Stimulated activated CD4-positive, alpha-beta T cell treated with anti-CD3 and anti-CD28 coated beads, Interleukin-2, amount 100 ng/mL, for 24 hours (primary cell): ENCODE measurements around the gene FNIP2.
A peak's percentile ranks its signal among the peaks of the same experiment; 100 is the strongest.
"Not testable (repeated sequence)": the region's sequence is repeated elsewhere in the genome, so short reads cannot be mapped to it uniquely, and the experiment has no call there.

Source experiments
- DNase-seq, 2 donors: peaks; one replicate each; pipeline ENCODE4 v3.0.0-alpha.2; 2020

The FNIP2 gene

DNA sequence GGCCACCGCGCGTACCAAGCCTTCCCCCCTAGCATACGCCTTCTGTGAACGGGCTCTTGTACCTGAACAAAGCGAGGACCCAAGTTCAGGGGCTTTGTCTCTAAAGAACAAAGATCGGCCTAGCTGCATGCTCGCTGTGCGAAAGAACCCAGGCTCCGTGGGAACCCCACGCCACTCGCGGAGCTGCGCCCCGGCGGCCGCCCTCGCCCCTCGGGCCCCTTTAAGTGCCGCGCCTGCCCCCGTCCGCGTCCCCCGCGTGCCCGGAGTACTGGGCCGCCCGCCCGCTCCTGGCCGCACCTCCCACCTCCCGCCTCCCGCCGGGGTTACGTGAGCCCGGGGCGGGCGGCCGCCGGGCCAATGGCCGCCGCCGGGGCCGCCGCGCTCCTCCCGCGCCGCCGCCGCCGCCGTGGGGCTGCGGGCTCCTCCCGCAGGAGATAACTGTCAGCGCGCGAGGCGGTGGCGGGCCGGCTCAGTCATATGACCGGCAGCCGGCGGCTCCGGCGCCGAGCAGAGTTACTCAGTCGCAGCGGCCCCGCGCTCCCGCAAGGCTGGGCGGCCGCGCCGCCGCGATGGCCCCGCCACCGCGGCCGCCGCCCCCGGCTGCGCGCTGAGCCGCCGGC lies at the start of gene FNIP2:
FNIP2 (plus strand) TSS at position 472 of the 620 bp plus-strand sequence. CDS start 187 bp downstream, outside the sequence.
- DNase-seq = peak; percentile 67 to 73

DNA sequence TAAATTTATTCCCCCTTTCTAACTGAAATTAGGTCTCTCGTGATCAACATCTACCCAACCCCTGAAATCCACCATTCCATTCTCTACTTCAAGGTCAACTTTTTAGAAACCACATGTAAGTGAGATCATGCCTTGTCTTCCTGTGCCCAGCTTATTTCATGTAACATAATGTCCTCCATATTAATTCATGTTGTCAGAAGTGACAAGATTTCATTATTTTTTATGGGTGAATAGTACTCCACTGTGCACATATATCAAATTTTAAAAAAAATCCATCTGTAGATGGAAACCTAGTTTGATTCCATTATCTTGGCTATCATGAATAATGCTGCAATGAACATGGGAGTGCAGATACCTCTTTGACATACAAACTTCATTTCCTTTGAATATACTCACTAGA lies 47.1 kb upstream of the FNIP2 start:
- no peak for DNase-seq

DNA sequence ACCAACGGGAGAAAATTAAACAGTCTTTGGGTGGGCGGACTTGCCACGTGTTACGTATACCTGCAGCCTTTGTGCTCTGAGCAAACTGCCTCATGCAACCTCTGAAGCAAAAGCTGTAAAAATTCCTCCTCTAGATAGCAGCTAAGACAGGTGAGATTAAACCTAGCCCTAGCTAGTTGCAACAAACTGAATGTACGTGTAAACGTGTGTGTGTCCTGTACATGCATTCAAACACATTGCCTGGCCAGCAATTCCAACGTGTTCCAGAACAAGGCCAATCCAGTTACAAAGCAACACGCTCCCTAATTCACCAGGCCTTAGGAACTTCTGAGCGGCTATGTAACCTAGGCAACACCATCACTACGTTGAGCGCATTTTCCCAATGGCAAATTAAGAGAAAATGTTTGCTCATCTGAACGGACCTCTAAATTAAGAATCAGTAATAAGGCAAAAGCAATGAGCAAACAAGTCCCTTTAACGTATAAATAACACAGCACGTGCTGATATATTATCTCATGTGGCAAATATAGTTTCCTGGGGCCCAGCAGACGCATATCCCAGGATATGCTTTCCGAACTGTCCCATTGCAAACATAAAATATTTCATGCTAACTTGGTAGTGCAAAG lies 46.4 kb upstream of the FNIP2 start:
- peak; percentile 6 to 21 for DNase-seq

DNA sequence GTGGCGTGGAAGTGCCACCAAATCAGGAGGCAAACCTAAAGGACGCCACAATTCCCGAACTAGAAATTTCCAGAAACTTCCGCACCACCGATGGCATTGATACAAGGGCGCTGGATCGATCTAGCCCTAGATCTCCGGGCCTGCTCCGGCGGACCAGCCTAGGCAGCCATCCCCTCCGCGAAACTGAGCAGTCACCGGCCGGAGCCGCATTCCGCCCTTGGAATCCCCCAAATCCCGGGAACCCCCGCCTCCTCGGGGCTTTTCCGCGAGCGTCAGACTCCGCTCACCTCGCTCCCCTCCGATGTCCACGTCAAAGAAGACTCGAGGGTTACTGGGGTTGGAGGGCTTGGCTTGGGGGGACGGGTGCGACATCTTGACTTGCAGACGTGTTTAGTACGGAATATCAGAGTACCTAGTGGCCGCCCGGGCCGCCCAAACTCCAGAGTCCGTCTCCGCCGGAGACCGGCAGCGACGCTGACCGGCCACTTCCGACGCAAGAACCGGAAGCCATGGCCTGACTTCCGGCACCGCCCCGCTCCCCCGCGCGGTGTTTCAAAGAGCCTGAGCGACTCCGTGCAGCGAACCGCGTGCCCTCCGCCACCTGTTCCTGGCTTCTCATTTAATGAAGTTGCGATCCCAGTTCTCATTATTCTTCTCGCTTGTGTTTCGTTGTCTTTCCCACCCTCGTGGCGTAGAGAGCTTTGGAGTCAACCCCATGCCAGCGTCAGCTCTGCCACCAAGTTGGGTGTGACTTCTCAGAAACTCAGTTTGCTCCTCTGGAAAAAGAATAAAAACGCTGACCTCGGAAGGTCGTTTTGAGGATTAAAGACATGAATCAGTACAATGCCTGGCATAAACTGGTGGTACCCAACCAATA lies 45.7 kb upstream of the FNIP2 start, which contains the start of gene PPID:
PPID (minus strand) TSS at position 480 of the 877 bp plus-strand sequence; CDS start at position 372, 108 bp downstream.
- DNase-seq = peak; percentile 87

DNA sequence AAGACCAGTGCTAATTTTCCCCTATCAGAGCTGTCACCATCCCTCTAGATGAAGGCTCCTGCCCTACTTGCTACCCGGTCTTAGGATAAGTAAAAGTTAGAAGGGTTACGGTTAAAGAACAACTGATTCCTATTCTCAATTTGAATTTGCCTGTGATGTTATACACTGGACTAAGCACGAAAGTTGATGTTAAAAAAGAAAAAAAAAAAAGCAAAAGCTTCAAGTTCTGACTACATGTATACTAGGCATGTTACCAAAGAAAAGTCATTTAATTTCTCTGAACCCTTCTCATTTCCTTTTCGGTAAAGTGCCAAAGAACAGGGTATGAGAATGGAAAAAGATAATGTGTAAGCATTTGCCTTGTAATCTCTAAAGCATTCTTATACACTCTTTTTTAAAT lies 44.2 kb upstream of the FNIP2 start:
- DNase-seq = no peak

DNA sequence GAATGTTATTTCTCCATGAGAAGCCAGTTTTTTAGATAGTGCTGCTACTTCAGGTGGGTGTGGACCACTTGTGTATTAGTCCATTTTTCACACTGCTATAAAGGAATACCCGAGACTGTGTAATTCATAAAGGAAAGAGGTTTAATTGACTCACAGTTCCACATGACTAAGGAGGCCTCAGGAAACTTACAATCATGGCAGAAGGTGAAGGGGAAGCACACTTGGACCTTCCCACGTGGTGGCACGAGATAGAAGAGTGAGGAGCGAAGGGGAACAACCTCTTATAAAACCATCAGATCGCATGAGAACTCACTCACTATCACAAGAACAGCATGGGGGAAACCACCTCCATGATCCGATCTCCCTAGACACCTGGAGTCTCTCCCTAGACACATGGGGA lies 42.2 kb upstream of the FNIP2 start:
- no peak for DNase-seq

DNA sequence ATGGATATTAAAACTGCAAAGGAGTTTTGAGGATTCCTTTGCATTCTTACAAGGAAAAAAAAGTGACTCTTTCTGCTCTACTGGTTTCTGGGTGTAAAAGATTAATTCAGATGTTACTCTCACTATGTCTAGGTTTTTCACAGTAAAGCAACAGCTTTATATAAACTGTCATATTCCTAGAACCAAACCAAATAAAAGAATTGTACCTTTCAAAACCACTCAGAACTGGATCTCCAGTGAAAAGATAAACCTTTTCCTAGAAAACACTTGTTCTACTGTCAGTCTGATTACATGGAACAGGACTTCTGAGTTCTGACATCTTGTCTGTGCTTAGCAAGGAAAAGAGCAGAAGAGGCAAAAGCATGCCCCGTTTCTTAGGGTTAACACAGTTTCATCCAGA lies 40.6 kb upstream of the FNIP2 start:
- DNase-seq = no peak

DNA sequence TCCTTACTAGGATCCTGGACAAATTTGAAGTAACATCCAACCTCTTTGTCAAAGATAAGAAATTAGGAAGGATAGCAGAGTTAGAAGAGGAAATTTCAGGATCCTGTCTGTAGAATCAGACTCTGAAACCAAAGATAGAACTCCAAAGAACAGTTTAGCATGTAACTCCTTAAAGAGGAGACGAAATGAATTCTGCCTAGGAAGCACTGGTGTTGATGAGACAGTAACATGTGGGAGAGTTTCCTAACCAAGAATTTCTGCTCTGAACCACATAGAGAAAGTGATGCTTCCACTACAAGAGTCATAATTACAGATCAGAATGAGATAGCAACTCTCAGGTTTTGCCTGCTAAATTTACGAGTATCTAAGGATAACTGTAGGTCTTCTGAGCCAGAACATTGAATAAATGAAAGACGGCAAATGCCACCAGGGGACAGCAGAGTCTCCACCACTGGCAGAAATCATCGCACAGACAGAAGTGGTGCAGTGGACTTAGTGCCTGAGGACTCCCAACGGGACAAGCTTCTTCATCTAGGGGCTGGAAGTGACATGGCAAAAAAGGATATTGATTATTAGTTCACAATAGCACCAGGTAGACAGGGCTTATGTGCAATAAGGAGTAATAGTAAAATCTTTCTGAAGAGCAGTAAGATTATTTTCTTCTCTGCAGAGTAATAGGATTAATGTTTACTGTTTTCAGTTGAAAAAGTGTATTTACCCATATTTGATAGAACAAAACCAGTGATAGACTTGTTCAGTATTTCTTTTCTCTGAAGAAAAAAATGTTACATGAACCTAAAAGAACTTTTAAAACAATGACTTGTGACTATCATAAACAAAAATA lies 38.9 kb upstream of the FNIP2 start:
- peak; percentile 43 to 48 for DNase-seq

DNA sequence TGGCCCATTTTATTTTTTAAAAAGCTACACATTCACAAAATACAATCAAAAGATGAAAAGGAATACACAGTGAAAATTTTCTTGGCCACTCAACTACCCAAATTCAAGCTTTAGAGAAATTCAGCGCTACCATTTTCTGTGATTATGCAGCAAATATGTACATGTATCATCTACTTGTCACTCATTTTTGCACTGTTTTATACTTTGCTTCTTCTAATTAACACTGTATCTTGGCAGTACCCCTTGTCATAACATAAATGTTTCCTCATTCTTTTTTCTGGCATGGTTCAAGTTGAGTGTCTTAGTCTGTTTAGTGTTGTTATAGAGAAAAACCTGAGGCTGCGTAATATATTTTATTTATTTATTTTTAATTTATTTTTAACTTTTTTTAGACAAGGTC lies 30.0 kb upstream of the FNIP2 start:
- no peak for DNase-seq

DNA sequence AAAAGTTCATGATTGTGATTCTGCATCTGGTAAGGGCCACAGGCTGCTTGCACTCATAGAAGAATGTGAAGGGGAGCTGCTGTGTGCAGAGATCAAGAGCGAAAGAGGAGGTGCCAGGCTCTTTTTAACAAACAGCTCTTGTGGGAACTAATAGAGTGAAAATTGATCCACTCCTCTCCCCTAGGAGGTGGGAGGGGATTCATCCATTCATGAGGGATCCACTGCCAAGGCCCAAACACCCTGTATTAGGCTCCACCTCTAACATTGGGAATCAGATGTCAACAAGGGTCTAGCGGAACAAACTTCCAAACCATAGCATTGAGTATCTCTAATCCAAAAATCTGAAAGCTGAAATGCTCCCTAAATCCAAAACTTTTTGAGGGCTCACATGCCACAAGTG lies 29.2 kb upstream of the FNIP2 start:
- DNase-seq = no peak

DNA sequence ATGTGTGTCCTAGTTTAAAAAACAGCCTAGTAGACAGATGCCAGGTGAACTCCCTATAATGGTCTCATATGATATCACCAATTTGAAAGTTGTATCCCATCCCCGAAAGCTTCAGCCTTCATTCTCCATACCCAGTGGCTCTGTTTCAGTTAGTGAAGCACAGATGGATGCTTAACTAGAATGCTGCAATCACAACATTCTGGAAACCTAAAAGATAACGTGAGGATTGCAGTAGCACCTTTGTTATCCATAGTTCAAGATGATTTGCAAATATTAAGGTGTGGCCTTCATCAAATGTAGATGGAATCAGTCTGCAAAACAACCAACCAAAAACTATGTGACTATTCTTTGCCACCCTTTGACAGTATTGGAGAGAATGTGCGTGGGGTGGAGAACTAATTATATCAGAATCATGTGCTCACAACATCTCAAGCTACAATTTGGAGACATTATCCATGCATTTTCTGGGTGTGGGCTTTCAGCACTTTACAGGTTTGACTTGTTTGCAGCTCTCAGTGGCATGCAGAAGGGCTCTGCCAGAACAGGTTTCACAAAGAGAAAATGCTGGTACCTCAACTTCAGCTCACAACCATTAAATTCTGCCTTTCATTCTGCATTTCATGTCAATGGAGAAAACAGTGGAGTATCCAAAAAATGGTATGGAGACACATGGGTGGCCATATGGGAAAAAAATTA lies 27.4 kb upstream of the FNIP2 start:
- DNase-seq = no peak

DNA sequence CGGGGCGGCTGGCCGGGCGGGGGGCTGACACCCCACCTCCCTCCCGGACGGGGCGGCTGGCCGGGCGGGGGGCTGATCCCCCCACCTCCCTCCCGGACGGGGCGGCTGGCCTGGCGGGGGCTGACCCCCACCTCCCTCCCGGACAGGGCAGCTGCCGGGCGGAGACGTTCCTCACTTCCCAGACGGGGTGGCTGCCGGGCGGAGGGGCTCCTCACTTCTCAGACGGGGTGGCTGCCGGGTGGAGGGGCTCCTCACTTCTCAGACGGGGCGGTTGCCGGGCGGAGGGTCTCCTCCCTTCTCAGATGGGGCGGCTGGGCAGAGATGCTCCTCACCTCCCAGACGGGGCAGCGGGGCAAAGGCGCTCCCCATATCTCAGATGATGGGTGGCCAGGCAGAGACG lies 22.3 kb upstream of the FNIP2 start:
- DNase-seq = not testable (repeated sequence)

DNA sequence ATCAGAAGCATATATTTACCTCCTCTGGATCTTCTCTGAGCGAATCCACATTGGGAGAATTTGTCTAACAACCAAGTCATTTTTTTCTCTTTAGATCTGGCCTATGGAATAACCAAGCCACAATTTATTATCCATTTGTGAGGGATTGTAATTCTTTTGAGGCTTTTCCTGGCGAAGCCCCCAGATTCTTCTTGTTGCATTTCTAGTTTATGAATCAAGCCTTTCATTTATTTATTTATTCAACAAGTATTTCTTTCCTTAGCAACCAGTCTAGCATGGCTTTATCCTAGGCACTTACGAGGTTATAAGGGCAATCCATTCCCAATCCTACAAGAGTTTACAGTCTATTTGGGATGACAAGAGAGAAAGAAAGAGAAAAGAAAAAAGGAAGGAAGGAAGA lies 18.4 kb upstream of the FNIP2 start:
- no peak for DNase-seq

DNA sequence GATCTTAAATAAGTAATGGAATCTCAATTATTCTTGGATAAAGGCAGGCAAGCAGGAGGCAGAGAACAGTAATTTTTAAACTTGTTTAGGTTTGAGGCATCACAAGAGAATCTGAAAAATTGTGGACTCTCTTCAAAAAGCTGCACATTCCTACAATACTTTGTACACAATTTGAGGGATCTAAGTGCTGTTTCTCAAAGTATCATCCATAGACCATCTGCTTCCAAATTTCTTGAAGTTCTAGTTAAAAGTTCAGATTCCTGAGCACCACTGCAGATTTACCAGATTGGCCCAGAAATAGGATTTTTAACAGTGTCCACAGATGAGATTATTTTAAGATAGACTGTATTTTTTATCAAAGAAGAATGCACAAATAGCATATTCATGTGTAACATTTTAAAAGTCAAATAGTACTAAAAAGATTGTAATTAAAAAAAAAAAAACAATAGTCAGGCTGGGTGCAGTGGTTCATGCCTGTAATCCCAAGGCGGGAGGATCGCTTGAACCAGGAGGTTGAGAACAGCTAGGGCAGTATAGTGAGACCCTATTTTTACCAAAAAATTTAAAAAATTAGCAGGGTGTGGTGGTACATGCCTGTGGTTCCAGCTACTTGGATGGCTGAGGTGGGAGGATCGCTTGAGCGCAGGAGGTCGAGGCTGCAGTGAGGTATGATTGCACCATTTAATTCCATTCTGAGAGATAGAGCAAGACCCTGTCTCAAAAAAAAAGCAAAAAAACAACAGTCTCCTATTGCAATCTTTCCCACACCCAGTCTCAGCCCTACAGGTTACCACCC lies 14.2 kb upstream of the FNIP2 start:
- DNase-seq = no peak

DNA sequence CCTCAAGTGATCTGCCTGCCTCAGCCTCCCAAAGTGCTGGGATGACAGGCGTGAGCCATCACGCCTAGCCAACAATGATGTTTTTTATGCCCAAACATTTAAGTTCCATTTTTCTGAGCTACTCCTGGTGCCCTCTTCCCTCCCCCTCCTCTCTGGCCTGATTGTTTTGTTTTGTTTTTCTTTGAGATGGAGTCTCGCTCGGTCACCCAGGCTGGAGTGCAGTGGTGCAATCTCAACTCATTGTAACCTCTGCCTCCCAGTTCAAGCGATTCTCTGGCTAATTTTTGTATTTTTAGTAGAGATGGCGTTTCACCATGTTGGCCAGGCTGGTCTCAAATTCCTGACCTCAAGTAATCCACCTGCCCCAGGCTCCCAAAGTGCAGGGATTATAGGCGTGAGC lies 13.0 kb upstream of the FNIP2 start:
- DNase-seq = not testable (repeated sequence)

DNA sequence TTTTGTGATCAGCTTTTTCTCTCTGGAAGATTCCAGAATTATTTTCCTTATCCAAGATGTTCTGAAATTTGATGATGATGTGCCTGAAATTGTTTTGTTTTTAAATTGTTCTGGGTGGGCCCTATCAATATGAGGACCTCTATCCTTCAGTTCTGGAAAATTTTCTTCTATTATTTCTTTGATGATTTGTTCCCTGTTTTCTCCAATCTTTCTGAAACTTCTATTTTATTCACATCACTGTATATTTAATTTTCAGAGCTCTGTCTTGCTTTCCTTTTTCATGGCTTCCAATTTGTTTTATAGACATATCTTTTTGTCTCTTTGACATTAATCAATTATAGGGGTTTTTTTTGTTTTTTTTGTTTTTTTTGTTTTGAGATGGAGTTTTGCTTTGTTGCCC lies 12.2 kb upstream of the FNIP2 start:
- no peak for DNase-seq

DNA sequence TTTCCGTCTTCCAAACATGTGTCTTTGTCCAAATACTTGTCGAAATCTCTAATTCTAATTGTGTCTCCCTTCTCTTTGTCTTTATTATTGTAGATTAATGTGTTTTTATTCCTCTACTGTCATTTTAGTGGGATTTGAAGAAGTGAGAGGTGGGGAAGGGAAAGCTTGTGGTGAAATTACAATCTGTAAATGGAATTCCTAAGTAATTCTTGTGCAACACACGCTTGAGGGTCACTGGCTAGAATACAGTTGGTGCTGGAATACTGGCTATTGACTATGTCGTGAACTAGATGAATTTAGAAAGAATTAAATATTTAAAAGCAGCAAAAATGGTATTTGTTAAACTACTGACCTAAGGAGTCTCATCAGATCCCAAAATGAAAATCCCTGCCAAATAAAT lies 10.7 kb upstream of the FNIP2 start:
- DNase-seq = no peak

DNA sequence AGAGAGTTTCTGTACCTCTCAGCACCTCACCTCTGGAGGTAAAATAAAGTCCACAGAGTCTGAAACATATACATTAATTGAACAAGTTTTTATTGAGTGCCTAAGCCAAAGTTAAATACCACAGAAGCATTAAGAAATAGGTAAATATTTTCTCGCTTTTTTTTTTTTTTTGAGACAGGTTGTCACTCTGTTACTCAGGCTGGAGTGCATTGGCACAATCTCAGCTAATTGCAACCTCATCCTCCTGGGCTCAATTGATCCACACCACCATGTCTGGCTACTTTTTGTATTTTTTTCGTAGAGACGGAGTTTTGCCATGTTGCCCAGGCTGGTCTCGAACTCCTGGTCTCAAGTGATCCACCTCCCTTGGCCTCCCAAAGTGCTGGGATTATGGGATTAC lies 10.1 kb upstream of the FNIP2 start:
- no peak for DNase-seq

DNA sequence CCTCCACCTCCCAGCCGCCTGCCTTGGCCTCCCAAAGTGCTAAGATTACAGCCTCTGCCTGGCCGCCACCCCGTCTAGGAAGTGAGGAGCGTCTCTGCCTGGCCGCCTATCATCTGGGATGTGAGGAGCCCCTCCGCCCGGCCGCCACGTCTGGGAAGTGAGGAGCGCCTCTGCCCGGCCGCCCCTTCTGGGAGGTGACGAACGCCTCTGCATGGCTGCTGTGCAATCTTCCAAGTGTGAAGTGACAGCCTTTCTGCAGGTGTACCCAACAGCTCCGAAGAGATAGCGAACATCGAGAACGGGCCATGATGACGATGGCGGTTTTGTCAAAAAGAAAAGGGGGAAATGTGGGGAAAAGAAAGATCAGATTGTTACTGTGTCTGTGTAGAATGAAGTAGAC lies 9.3 kb upstream of the FNIP2 start:
- DNase-seq = not testable (repeated sequence)

DNA sequence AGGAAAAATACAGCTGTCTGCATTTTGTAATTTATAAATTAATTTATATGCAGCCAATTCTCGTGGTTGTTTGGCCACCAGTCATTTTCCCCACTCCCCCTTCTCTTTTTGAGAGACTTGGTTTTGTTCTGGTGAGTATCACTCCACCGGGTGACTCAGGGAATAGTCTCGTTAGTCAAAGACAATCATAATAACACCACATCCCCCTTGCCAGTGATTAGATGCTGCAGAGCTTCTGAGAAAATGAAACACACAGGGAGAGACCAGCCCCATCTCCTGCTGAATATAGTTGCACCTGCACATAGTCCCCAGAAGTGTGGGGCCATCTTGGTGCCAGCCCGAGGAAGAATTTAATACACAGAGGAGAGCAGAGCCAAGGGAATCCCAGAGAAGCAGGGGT lies 8.0 kb upstream of the FNIP2 start:
- DNase-seq = no peak

DNA sequence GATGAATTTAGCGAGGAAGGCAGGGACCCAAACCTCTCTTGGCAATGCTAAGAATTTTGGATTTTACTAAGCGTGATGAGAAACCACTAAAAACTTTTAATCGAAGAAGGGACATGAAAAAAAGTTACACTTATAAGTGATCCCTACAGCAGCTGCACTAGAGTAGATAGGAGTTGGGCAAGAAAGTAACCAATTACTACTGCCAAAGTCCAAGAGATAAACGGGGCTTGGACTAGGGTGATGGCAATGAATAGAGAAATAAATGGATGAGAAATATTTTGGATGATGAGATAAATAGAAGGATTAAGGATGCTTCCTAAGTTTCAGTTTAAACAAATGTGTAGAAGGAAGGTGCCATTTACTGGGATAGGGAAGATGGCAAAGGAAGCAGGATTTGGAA lies 6.3 kb upstream of the FNIP2 start:
- no peak for DNase-seq
